Erythroblast (primary cell): ENCODE results near the gene ZSCAN23.

Experiments used
- GATA1 ChIP-seq: IDR thresholded peaks from 2 replicates; pipeline ENCODE4 v1.6.1; 2011; ENCODE audit warnings: low read depth, mild to moderate bottlenecking, control low read depth, low read length, moderate library complexity
- POLR2A ChIP-seq: IDR thresholded peaks from 2 replicates; pipeline ENCODE4 v1.6.1; 2011; ENCODE audit warnings: mild to moderate bottlenecking, low read length

GRCh38 chr6:28488916-28489365 is 45.6 kb upstream of the ZSCAN23 start:
- TF ChIP-seq POLR2A (no peak), GATA1 (no peak)
